K562 treated with DMSO at 1 percent for 24 hours (cell line): ENCODE results near the gene PGAP2. TPM values are rescaled to one million over a fixed set of nuclear protein-coding genes. Genes with fewer than 3 reads are reported as not detected.

Source experiments
- total RNA-seq: library from RNA; unstranded; fragments of 300-600 nt; gene quantifications from 2 replicates; pipeline ENCODE4 v1.2.3, GENCODE V29; 2022; ENCODE audit warnings: low read depth; ENCODE audit not compliant: insufficient read depth

The PGAP2 gene
- total RNA-seq = 31.5 and 37.0 TPM in 2 replicates

GRCh38 chr11:3807909-3808860, at the start of gene PGAP2:
Gene PGAP2 (plus strand): TSS chr11:3808560. CDS start chr11:3811260, 2,700 bp downstream.

DNA sequence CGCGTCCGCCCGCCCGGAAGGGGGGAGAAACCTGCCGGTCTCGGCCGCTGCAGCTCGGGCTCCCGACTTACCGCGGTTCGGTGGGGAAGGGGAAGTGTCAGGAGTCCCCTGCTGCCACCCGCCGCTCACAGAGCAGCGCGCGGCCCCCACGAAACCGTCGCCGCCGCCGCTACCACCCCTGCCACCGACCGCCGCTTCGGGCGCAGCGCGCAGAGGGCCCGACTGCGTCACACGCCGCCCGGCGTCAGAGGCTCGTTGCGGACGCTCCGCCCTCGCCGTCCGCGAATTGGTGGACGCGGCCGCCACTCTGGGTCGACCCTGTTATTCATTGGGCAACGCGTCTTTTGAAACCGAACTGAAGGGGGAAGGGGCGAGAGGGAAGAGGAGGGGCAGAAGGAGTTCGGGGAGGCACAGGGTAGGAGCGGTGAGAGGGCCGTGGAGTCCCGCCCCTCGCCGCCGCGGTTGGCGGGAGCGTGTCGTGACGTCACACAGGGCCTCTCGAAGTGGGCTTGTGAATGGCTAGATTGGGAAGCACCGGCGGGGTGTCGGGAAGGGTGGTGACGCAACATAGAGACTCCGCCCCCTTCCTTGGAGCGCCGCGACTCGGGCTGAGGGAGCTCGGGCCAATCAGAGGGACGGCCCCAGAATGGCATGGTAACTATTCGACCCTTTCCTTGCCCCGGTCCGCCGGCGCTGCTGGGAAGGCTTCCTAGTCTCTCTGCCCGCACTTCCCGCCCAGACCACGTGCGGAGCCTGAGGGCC, 10.8 kb upstream of the PGAP2 start, which contains the start of gene NUP98:
TSS of gene NUP98 (minus strand) at position 226 of the 762 bp plus-strand sequence. CDS start 15,437 bp downstream, outside the sequence.

GRCh38 chr11:3840870-3841425, 32.6 kb downstream of the PGAP2 start, which contains the start of gene RHOG:
Gene RHOG (minus strand): TSS chr11:3840959. CDS start chr11:3828138, 12,821 bp downstream.

GRCh38 chr11:3854977-3855807, 46.8 kb downstream of the PGAP2 start, which contains the start of gene STIM1:
Gene STIM1 (plus strand): TSS chr11:3855664. CDS start chr11:3856271, 607 bp downstream.

Other genes starting within 250 kb of the PGAP2 start
- 0.72 and 1.3 TPM in 2 replicates for gene ART5, start 166.6 kb upstream of the PGAP2 start, total RNA-seq
- not detected in 2 replicates for gene ART1, start 163.4 kb upstream of the PGAP2 start, total RNA-seq
- 1.9 and 2.2 TPM in 2 replicates for gene CHRNA10, start 137.2 kb upstream of the PGAP2 start, total RNA-seq
- 73.2 and 85.3 TPM in 2 replicates for gene NUP98, start 11.0 kb upstream of the PGAP2 start, total RNA-seq
- 211 and 231 TPM in 2 replicates for gene RHOG, start 32.4 kb downstream of the PGAP2 start, total RNA-seq
- gene STIM1, start 47.1 kb downstream of the PGAP2 start, total RNA-seq = 51.0 and 51.5 TPM in 2 replicates